Keratinocyte (primary cell): ENCODE data around the gene RNF115. TPM values are rescaled to one million over a fixed set of nuclear protein-coding genes. Genes with fewer than 3 reads are reported as not detected.
A peak's percentile ranks its signal among the peaks of the same experiment; 100 is the strongest.

Experiments
- DNase-seq: peaks from one replicate; pipeline ENCODE4 v3.0.0-alpha.2; 2011; ENCODE audit warnings: low read depth, missing footprints, low spot score
- FAIRE-seq: peaks from 2 replicates; lab custom pipeline; 2011; peaks lifted over from hg19 to GRCh38; lab: Jason Lieb, UNC
- H2AFZ ChIP-seq: 2 replicates; pipeline ENCODE4 v1.6.0; 2012; ENCODE audit warnings: low read length, control low read depth, inconsistent platforms; ENCODE audit not compliant: control insufficient read depth
- H3K27ac ChIP-seq: 2 replicates; pipeline ENCODE4 v1.5.1; 2011; ENCODE audit warnings: low read length; ENCODE audit not compliant: control insufficient read depth, insufficient read depth
- H3K27me3 ChIP-seq: 3 replicates; pipeline ENCODE4 v1.6.0; 2011; ENCODE audit warnings: low read length; ENCODE audit not compliant: control insufficient read depth, insufficient read depth; ENCODE audit errors: extremely low read depth
- H3K36me3 ChIP-seq, 2 experiments: 2 replicates in 1 of 2; 3 replicates in 1 of 2; pipeline ENCODE4 v1.5.1; 2011; ENCODE audit warnings: low read length in 2 of 2, mild to moderate bottlenecking in 1 of 2; ENCODE audit not compliant: control insufficient read depth in 2 of 2, insufficient read depth in 2 of 2; ENCODE audit errors: extremely low read depth in 1 of 2
- H3K4me1 ChIP-seq: 3 replicates; pipeline ENCODE4 v1.5.1; 2011; ENCODE audit warnings: low read length; ENCODE audit not compliant: control insufficient read depth, insufficient read depth; ENCODE audit errors: extremely low read depth
- H3K4me2 ChIP-seq: 3 replicates; pipeline ENCODE4 v1.6.0; 2011; ENCODE audit warnings: low read depth, low read length; ENCODE audit not compliant: control insufficient read depth, insufficient read depth; ENCODE audit errors: extremely low read depth
- H3K4me3 ChIP-seq, 3 experiments: fragments of 200-600 bp in 1 of 3; sonication (generic) in 1 of 3; 2 replicates in 2 of 3; 3 replicates in 1 of 3; pipeline ENCODE4 v1.5.1; 2011 to 2016; ENCODE audit warnings: low read length in 3 of 3, mild to moderate bottlenecking in 3 of 3, control low read depth in 2 of 3, inconsistent platforms in 1 of 3, low read depth in 1 of 3, mixed read lengths in 1 of 3, mixed run types in 1 of 3, moderate library complexity in 1 of 3; ENCODE audit not compliant: control insufficient read depth in 2 of 3, insufficient read depth in 2 of 3; ENCODE audit errors: extremely low read depth in 1 of 3
- H3K79me2 ChIP-seq: 2 replicates; pipeline ENCODE4 v1.6.0; 2012; ENCODE audit warnings: low read length; ENCODE audit not compliant: control insufficient read depth, insufficient read depth
- H3K9ac ChIP-seq: 3 replicates; pipeline ENCODE4 v1.6.0; 2011; ENCODE audit warnings: low read length; ENCODE audit not compliant: control insufficient read depth, insufficient read depth; ENCODE audit errors: extremely low read depth
- H3K9me1 ChIP-seq: 3 replicates; pipeline ENCODE4 v1.6.0; 2011; ENCODE audit warnings: low read length; ENCODE audit not compliant: control insufficient read depth, insufficient read depth; ENCODE audit errors: extremely low read depth
- H3K9me3 ChIP-seq: 2 replicates; pipeline ENCODE4 v1.5.1; 2012; ENCODE audit warnings: low read depth, low read length; ENCODE audit not compliant: control insufficient read depth
- H4K20me1 ChIP-seq: 3 replicates; pipeline ENCODE4 v1.6.0; 2011; ENCODE audit warnings: low read length; ENCODE audit not compliant: control insufficient read depth, insufficient read depth; ENCODE audit errors: extremely low read depth
- EZH2 ChIP-seq: IDR thresholded peaks from one replicate; pipeline ENCODE4 v1.6.1; 2012; ENCODE audit warnings: inconsistent platforms, mild to moderate bottlenecking, low read length, moderate library complexity
- dilution Hi-C: fragments of 300-500 bp; cut with MboI; formaldehyde crosslinking; loops from one replicate; pipeline ENCODE4 v1.7.0; 2020; ENCODE audit warnings: low sequenced_read_pairs; ENCODE audit not compliant: extremely low pct_ligation_motif_present
- polyA plus RNA-seq, 5 experiments: library from polyadenylated mRNA; depleted of rRNA in 3 of 5; stranded (reverse) in 3 of 5; stranded (forward) in 1 of 5; unstranded in 1 of 5; fragments of >200 nt; gene quantifications; 1 replicate in 1 of 5; 2 replicates in 3 of 5; 3 replicates in 1 of 5; pipeline versions ENCODE4 v1.2.1 to v1.2.3, GENCODE V29; 2011 to 2012; ENCODE audit warnings: missing spikeins in 2 of 5, low read depth in 1 of 5, low replicate concordance in 1 of 5
- TF ChIP-seq, protein P1 (sequence below), 3 experiments: IDR thresholded peaks in 1 of 3; conservative IDR thresholded peaks in 1 of 3; optimal IDR thresholded peaks in 1 of 3; 2 replicates in 2 of 3; 3 replicates in 1 of 3; pipeline versions ENCODE3 to v1.5.1; 2011; ENCODE audit warnings: low read length in 3 of 3, mild to moderate bottlenecking in 3 of 3, moderate library complexity in 2 of 3, control low read depth in 1 of 3, inconsistent platforms in 1 of 3; ENCODE audit not compliant: insufficient read depth in 2 of 3; ENCODE audit errors: extremely low read depth in 1 of 3

The RNF115 gene
- polyA plus RNA-seq, 1 donor (not counting 4 experiments of a cell fraction or from before 2014, with no cell fraction given) = 10.1 TPM

DNA sequence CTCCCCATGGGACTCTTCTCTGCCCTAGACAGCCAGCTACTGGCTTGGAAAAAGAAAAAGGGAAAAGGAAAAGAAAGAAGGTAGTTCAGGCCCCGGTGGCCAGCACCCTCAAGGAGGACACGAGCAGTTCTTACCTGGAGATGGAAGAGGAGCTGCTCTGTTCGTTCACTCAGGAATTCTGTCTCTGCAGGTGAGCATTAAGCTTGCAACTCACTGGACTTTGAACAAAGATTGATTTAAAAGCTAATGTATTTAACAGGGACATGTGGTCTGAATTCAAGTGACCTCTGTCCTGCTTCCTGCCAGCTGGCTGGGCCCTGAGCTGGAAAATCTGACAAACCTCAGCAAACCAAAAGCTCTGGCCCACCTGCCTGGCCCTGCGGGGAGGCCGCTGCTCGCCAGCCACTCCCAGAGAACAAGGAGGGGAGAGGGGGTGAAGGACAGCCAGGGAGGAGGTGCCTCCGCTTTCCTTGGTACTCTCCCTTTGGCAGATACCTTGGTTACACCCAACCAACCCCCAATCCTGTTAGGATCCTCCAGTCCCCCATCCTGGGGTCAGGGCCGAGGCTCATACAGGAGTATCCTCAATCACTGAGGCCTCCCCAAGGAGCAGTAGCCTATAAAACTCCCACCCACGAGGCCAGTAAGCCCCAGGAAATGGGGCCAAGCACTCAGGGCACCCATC lies 116.6 kb downstream of the RNF115 start, which contains the start of gene PDZK1:
Gene PDZK1, minus strand, starts transcription at position 186 of the 685 bp plus-strand sequence. CDS start 19,347 bp downstream, outside the sequence.
- H3K4me3 ChIP-seq = no peak within 1 kb of the TSS
- dilution Hi-C loops = no loop called here
- DNase-seq = no peak

DNA sequence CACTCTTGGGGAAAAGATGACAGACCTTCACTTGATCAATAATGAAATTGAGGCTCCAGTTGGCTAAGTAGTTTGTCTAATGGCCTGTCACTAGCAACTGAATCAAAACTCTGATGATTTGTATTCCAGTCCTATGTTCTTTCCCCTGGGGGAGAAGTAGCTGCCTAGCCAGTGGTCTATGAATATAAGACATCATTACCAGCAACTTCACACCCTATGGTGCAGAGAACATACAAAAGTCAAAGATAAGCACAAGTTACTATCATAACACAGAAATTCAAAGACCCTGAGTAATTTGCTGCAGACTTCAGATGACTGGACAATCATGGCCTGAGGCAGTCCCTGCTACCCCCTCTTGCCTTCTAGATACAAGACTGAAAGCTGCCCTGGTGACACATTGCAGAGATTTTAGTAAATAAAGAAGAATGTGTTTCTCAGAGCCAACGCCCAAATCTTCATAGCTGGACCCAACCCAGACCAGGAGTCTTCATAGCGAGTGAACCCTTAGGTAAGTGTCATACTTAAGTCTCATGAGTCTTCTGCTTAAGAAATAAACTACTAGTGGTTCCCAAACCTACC lies 117.7 kb downstream of the RNF115 start:
- Histone ChIP-seq H3K4me2 (peak overlapping the region; percentile 57), H3K4me1 (peaks cover 20% of the 10 kb centered on the region), H3K4me3 (no peak overlapping the region), H2AFZ (no peak overlapping the region), H3K36me3 (no peaks in the 10 kb centered on the region), H3K79me2 (no peaks in the 10 kb centered on the region), H3K9me1 (no peaks in the 10 kb centered on the region), H4K20me1 (no peaks in the 10 kb centered on the region), H3K9ac (peak overlapping the region; percentile 43), H3K27ac (peak overlapping the region; percentile 62), H3K9me3 (no peaks in the 10 kb centered on the region), H3K27me3 (no peaks in the 10 kb centered on the region)
- dilution Hi-C loops = no loop called here
- TF ChIP-seq EZH2 = no peak
- TF ChIP-seq, protein P1, sequence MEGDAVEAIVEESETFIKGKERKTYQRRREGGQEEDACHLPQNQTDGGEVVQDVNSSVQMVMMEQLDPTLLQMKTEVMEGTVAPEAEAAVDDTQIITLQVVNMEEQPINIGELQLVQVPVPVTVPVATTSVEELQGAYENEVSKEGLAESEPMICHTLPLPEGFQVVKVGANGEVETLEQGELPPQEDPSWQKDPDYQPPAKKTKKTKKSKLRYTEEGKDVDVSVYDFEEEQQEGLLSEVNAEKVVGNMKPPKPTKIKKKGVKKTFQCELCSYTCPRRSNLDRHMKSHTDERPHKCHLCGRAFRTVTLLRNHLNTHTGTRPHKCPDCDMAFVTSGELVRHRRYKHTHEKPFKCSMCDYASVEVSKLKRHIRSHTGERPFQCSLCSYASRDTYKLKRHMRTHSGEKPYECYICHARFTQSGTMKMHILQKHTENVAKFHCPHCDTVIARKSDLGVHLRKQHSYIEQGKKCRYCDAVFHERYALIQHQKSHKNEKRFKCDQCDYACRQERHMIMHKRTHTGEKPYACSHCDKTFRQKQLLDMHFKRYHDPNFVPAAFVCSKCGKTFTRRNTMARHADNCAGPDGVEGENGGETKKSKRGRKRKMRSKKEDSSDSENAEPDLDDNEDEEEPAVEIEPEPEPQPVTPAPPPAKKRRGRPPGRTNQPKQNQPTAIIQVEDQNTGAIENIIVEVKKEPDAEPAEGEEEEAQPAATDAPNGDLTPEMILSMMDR (optimal IDR thresholded peaks at IDR 0.05 in 1 of 3, IDR thresholded peaks at IDR 0.05 in 1 of 3, conservative IDR thresholded peaks at IDR 0.05 in 1 of 3; ENCODE audit: extremely low read depth in 1 of 3, insufficient read depth in 2 of 3, low read length in 3 of 3) = no peak
- FAIRE-seq (peak; percentile 75), DNase-seq (peak; percentile 98)

More for the DNA sequence above, 116.6 kb downstream of the RNF115 start, which contains the start of gene PDZK1:
- no peaks in the 10 kb centered on the region for H3K9me1 ChIP-seq
- no peaks in the 10 kb centered on the region for H3K9me3 ChIP-seq
- no peaks in the 10 kb centered on the region for H3K79me2 ChIP-seq
- no peak for FAIRE-seq
- no peaks in the 10 kb centered on the region for H3K27me3 ChIP-seq
- peak within 1 kb of the TSS; percentile 43 for H3K9ac ChIP-seq
- no peaks in the 10 kb centered on the region for H4K20me1 ChIP-seq
- peak within 1 kb of the TSS; percentile 57 for H3K4me2 ChIP-seq
- H3K36me3 ChIP-seq = no peaks in the 10 kb centered on the region
- H2AFZ ChIP-seq = no peak within 1 kb of the TSS
- H3K4me1 ChIP-seq = peaks cover 20% of the 10 kb centered on the region
- TF ChIP-seq EZH2 = no peak
- TF ChIP-seq, protein P1 (optimal IDR thresholded peaks at IDR 0.05 in 1 of 3, IDR thresholded peaks at IDR 0.05 in 1 of 3, conservative IDR thresholded peaks at IDR 0.05 in 1 of 3; ENCODE audit: extremely low read depth in 1 of 3, insufficient read depth in 2 of 3, low read length in 3 of 3) = no peak
- peak within 1 kb of the TSS; percentile 62 for H3K27ac ChIP-seq
